ENCODE data around the gene BTNL9.
"Not testable (repeated sequence)": the region's sequence is repeated elsewhere in the genome, so short reads cannot be mapped to it uniquely, and the experiment has no call there.

DNA sequence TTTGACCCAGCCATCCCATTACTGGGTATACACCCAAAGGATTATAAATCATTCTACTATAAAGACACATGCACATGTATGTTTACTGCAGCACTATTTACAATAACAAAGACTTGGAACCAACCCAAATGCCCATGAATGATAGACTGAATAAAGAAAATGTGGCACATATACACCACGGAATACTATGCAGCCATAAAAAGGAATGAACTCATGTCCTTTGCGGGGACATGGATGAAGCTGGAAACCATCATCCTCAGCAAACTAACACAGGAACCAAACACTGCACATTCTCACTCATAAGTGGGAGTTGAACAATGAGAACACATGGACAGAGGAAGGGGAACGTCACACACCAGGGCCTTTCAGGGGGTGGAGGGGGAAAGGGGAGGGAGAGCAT, 22.6 kb upstream of the BTNL9 start:
- TF ChIP-seq, protein P1, sequence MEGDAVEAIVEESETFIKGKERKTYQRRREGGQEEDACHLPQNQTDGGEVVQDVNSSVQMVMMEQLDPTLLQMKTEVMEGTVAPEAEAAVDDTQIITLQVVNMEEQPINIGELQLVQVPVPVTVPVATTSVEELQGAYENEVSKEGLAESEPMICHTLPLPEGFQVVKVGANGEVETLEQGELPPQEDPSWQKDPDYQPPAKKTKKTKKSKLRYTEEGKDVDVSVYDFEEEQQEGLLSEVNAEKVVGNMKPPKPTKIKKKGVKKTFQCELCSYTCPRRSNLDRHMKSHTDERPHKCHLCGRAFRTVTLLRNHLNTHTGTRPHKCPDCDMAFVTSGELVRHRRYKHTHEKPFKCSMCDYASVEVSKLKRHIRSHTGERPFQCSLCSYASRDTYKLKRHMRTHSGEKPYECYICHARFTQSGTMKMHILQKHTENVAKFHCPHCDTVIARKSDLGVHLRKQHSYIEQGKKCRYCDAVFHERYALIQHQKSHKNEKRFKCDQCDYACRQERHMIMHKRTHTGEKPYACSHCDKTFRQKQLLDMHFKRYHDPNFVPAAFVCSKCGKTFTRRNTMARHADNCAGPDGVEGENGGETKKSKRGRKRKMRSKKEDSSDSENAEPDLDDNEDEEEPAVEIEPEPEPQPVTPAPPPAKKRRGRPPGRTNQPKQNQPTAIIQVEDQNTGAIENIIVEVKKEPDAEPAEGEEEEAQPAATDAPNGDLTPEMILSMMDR (IDR thresholded peaks at IDR 0.05; ENCODE audit: insufficient read depth, low read length), result not testable (repeated sequence)
- TF ChIP-seq SPI1 (IDR thresholded peaks at IDR 0.05; ENCODE audit: borderline replicate concordance, low read depth); POLR2AphosphoS5 (IDR thresholded peaks at IDR 0.05; ENCODE audit: low read depth); GABPA (IDR thresholded peaks at IDR 0.05; ENCODE audit: low read depth): not testable (repeated sequence)
- TF ChIP-seq, protein P2, sequence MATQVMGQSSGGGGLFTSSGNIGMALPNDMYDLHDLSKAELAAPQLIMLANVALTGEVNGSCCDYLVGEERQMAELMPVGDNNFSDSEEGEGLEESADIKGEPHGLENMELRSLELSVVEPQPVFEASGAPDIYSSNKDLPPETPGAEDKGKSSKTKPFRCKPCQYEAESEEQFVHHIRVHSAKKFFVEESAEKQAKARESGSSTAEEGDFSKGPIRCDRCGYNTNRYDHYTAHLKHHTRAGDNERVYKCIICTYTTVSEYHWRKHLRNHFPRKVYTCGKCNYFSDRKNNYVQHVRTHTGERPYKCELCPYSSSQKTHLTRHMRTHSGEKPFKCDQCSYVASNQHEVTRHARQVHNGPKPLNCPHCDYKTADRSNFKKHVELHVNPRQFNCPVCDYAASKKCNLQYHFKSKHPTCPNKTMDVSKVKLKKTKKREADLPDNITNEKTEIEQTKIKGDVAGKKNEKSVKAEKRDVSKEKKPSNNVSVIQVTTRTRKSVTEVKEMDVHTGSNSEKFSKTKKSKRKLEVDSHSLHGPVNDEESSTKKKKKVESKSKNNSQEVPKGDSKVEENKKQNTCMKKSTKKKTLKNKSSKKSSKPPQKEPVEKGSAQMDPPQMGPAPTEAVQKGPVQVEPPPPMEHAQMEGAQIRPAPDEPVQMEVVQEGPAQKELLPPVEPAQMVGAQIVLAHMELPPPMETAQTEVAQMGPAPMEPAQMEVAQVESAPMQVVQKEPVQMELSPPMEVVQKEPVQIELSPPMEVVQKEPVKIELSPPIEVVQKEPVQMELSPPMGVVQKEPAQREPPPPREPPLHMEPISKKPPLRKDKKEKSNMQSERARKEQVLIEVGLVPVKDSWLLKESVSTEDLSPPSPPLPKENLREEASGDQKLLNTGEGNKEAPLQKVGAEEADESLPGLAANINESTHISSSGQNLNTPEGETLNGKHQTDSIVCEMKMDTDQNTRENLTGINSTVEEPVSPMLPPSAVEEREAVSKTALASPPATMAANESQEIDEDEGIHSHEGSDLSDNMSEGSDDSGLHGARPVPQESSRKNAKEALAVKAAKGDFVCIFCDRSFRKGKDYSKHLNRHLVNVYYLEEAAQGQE (IDR thresholded peaks at IDR 0.05; ENCODE audit: insufficient replicate concordance, low read depth), result not testable (repeated sequence)

Data from HL-60 (cell line).